GM23338 (cell line): ENCODE measurements around the gene SLFN12L.

Experiments
- CREB1 ChIP-seq: fragments of 250-450 bp; sonication (Bioruptor Pico); IDR thresholded peaks from 2 replicates; pipeline ENCODE4 v1.5.0; 2020; ENCODE audit warnings: low read depth, mild to moderate bottlenecking, moderate library complexity
- ETS1 ChIP-seq: IDR thresholded peaks from 2 replicates; pipeline ENCODE4 v1.6.1; 2016; ENCODE audit warnings: antibody characterized with exemption
- EZH2 ChIP-seq: fragments of 200-600 bp; sonication (generic); IDR thresholded peaks from one replicate; pipeline ENCODE4 v1.8.0; 2017; ENCODE audit warnings: antibody characterized with exemption, mild to moderate bottlenecking, low read depth; ENCODE audit not compliant: unreplicated experiment
- EZH2phosphoT487 ChIP-seq: fragments of 200-600 bp; sonication (generic); IDR thresholded peaks from one replicate; pipeline ENCODE4 v1.8.1; 2018; ENCODE audit warnings: antibody characterized with exemption; ENCODE audit not compliant: unreplicated experiment
- JUNB ChIP-seq: IDR thresholded peaks from one replicate; pipeline ENCODE4 v1.6.1; 2016; ENCODE audit warnings: antibody characterized with exemption; ENCODE audit not compliant: unreplicated experiment
- NANOG ChIP-seq: IDR thresholded peaks from 2 replicates; pipeline ENCODE4 v1.6.1; 2016; ENCODE audit warnings: antibody characterized with exemption, borderline replicate concordance
- POLR2AphosphoS5 ChIP-seq: IDR thresholded peaks from 2 replicates; pipeline ENCODE4 v1.6.1; 2016; ENCODE audit warnings: antibody characterized with exemption, low read depth
- STAT1 ChIP-seq: IDR thresholded peaks from one replicate; pipeline ENCODE4 v1.6.1; 2016; ENCODE audit warnings: antibody characterized with exemption; ENCODE audit not compliant: unreplicated experiment
- ZNF114 ChIP-seq: fragments of 250-450 bp; sonication (Bioruptor Pico); IDR thresholded peaks from 2 replicates; pipeline ENCODE4 v1.5.0; 2020; ENCODE audit warnings: mild to moderate bottlenecking, moderate library complexity
- ZNF331 ChIP-seq: fragments of 250-450 bp; sonication (Bioruptor Pico); IDR thresholded peaks from 2 replicates; pipeline ENCODE4 v1.5.0; 2020; ENCODE audit warnings: low read depth, mild to moderate bottlenecking, moderate library complexity
- TF ChIP-seq, protein P1 (sequence below), 2 experiments: fragments of 200-600 bp in 1 of 2; sonication (generic) in 1 of 2; conservative IDR thresholded peaks; 2 replicates each; pipeline versions ENCODE4 v1.5.1 to v1.6.1; 2016 to 2017; ENCODE audit warnings: antibody characterized with exemption in 2 of 2, low read depth in 2 of 2, mild to moderate bottlenecking in 2 of 2, moderate library complexity in 1 of 2
- TF ChIP-seq, protein P2 (sequence below): IDR thresholded peaks from one replicate; pipeline ENCODE4 v1.6.1; 2018; ENCODE audit warnings: antibody characterized with exemption; ENCODE audit not compliant: unreplicated experiment

GRCh38 chr17:35575759-35576158, 38.3 kb upstream of the SLFN12L start:
- TF ChIP-seq, protein P1, sequence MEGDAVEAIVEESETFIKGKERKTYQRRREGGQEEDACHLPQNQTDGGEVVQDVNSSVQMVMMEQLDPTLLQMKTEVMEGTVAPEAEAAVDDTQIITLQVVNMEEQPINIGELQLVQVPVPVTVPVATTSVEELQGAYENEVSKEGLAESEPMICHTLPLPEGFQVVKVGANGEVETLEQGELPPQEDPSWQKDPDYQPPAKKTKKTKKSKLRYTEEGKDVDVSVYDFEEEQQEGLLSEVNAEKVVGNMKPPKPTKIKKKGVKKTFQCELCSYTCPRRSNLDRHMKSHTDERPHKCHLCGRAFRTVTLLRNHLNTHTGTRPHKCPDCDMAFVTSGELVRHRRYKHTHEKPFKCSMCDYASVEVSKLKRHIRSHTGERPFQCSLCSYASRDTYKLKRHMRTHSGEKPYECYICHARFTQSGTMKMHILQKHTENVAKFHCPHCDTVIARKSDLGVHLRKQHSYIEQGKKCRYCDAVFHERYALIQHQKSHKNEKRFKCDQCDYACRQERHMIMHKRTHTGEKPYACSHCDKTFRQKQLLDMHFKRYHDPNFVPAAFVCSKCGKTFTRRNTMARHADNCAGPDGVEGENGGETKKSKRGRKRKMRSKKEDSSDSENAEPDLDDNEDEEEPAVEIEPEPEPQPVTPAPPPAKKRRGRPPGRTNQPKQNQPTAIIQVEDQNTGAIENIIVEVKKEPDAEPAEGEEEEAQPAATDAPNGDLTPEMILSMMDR (conservative IDR thresholded peaks at IDR 0.05; ENCODE audit: low read depth in 2 of 2) = no peak
- TF ChIP-seq EZH2phosphoT487 (no peak), EZH2 (no peak), ZNF331 (no peak), POLR2AphosphoS5 (no peak), ETS1 (no peak), CREB1 (CRISPR knock-in tag) (no peak), JUNB (no peak), NANOG (no peak), ZNF114 (CRISPR knock-in tag) (no peak), STAT1 (no peak)
- TF ChIP-seq, protein P2, sequence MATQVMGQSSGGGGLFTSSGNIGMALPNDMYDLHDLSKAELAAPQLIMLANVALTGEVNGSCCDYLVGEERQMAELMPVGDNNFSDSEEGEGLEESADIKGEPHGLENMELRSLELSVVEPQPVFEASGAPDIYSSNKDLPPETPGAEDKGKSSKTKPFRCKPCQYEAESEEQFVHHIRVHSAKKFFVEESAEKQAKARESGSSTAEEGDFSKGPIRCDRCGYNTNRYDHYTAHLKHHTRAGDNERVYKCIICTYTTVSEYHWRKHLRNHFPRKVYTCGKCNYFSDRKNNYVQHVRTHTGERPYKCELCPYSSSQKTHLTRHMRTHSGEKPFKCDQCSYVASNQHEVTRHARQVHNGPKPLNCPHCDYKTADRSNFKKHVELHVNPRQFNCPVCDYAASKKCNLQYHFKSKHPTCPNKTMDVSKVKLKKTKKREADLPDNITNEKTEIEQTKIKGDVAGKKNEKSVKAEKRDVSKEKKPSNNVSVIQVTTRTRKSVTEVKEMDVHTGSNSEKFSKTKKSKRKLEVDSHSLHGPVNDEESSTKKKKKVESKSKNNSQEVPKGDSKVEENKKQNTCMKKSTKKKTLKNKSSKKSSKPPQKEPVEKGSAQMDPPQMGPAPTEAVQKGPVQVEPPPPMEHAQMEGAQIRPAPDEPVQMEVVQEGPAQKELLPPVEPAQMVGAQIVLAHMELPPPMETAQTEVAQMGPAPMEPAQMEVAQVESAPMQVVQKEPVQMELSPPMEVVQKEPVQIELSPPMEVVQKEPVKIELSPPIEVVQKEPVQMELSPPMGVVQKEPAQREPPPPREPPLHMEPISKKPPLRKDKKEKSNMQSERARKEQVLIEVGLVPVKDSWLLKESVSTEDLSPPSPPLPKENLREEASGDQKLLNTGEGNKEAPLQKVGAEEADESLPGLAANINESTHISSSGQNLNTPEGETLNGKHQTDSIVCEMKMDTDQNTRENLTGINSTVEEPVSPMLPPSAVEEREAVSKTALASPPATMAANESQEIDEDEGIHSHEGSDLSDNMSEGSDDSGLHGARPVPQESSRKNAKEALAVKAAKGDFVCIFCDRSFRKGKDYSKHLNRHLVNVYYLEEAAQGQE = no peak
